Gastroesophageal sphincter (tissue), 4 donors: ENCODE measurements around the gene RELCH. TPM values are rescaled to one million over a fixed set of nuclear protein-coding genes. Genes with fewer than 3 reads are reported as not detected.

Experiments
- ATAC-seq: fragments of 150-250 bp; one replicate; pipeline ENCODE4 v1.9.1; 2016; ENCODE audit warnings: mild to moderate bottlenecking, moderate library complexity
- H3K27ac ChIP-seq, 4 donors: fragments of 200-600 bp; sonication (generic) in 3 of 4; 1 replicate in 3 of 4; 2 replicates in 1 of 4; pipeline ENCODE4 v1.5.1; 2016 to 2019
- H3K27me3 ChIP-seq: fragments of 200-600 bp; sonication (generic); one replicate; pipeline ENCODE4 v1.5.1; 2019
- H3K36me3 ChIP-seq, 2 donors: fragments of 200-600 bp; sonication (generic); one replicate each; pipeline ENCODE4 v1.5.1; 2019; ENCODE audit warnings: control low read depth in 1 of 2
- H3K4me1 ChIP-seq, 3 donors: fragments of 200-600 bp; sonication (generic); 1 replicate in 2 of 3; 2 replicates in 1 of 3; pipeline ENCODE4 v1.5.1; 2016 to 2019; ENCODE audit warnings: control low read depth in 2 of 3
- H3K4me3 ChIP-seq, 2 donors: fragments of 200-600 bp; sonication (generic); one replicate each; pipeline ENCODE4 v1.5.1; 2019; ENCODE audit warnings: mild to moderate bottlenecking in 1 of 2, moderate library complexity in 1 of 2
- H3K9me3 ChIP-seq, 3 donors: fragments of 200-600 bp; sonication (generic); one replicate each; pipeline ENCODE4 v1.5.1; 2017 to 2019; ENCODE audit warnings: control low read depth in 2 of 3
- CTCF ChIP-seq, 4 experiments: fragments of 200-600 bp in 2 of 4; fragments of 450-650 bp in 2 of 4; sonication (generic) in 1 of 4; IDR thresholded peaks; one replicate each; pipeline ENCODE4 v1.5.1; 2017 to 2019; ENCODE audit warnings: antibody characterized with exemption in 4 of 4, mild to moderate bottlenecking in 2 of 4, moderate library complexity in 2 of 4
- EP300 ChIP-seq: sonication (generic); formaldehyde crosslinking; IDR thresholded peaks from one replicate; pipeline ENCODE4 v1.6.1; 2017; ENCODE audit warnings: antibody characterized with exemption, mild to moderate bottlenecking
- POLR2A ChIP-seq, 2 donors: fragments of 450-650 bp; IDR thresholded peaks; one replicate each; pipeline ENCODE4 v1.6.1; 2017; ENCODE audit warnings: antibody characterized with exemption in 2 of 2, mild to moderate bottlenecking in 2 of 2, moderate library complexity in 1 of 2
- POLR2AphosphoS5 ChIP-seq: sonication (generic); formaldehyde crosslinking; IDR thresholded peaks from one replicate; pipeline ENCODE4 v1.6.1; 2017; ENCODE audit warnings: antibody characterized with exemption
- WGBS, 2 donors: methylation state at CpG; one replicate each; pipeline ENCODE4 v1.1.5; 2018; ENCODE audit warnings: low coverage in 1 of 2; 5-methylcytosine and 5-hydroxymethylcytosine counted together
- total RNA-seq, 4 donors: library from RNA; depleted of rRNA; stranded (reverse); fragments of >200 nt; gene quantifications; one replicate each; pipeline ENCODE4 v1.1.0, GENCODE V29; 2016

Gene RELCH
- total RNA-seq, 4 donors from 2014 or later = 20.7 to 30.4 (median 27.4) TPM

DNA sequence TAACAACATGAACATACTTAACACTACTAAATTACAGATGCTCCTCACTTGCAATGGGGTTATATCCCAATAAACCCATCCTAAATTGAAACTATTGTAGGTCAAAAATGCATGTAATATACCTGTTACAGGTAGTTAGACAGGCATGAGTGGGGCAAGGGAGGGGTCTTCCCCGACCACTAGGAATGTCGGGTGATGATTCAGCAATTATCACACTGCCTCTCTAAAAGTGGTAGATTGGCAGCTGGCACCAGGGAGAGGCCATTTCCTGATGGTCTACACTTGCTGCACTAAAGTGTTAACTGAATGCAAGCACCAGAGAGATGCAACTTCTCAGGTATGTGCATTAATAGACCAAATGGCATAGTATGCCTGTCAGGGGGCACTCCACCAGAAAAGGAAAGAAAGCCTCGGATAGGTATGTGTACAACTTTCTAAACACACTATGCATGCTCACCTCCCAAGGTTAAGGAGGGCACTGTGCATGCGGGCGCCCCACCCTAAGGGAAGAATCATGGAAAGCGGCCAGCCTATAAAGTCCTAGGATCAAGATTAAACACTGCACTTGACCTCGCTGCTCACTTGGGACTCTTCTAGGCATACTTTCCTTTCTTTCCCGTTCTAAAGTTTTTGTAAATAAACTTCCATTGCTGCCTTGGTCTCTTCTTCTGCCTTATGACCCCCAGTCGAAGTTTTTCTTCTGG is 35.8 kb upstream of the RELCH start:
- no peak for TF ChIP-seq POLR2AphosphoS5
- TF ChIP-seq EP300 = no peak
- no peak for TF ChIP-seq CTCF (IDR thresholded peaks at IDR 0.05)
- TF ChIP-seq POLR2A (IDR thresholded peaks at IDR 0.05) = no peak
- no peak for ATAC-seq
- no peak overlapping the region for H3K4me3 ChIP-seq
- no peaks in the 10 kb centered on the region for H3K4me1 ChIP-seq
- WGBS, 2 donors = 84 to 90% methylated on average over 7 to 8 of the region's 9 CpGs
- no peaks in the 10 kb centered on the region for H3K9me3 ChIP-seq
- H3K27ac ChIP-seq = no peak overlapping the region
- peaks cover 0 to 39% of the 10 kb centered on the region in 2 donors for H3K36me3 ChIP-seq
- H3K27me3 ChIP-seq = no peaks in the 10 kb centered on the region

GRCh38 chr18:62152844-62153243 is 34.2 kb upstream of the RELCH start:
- Histone ChIP-seq H3K27ac (no peak overlapping the region), H3K4me3 (no peak overlapping the region), H3K4me1 (no peaks in the 10 kb centered on the region), H3K36me3 (peaks cover 0 to 49% of the 10 kb centered on the region in 2 donors), H3K9me3 (no peaks in the 10 kb centered on the region), H3K27me3 (no peaks in the 10 kb centered on the region)
- ATAC-seq = no peak
- no peak for TF ChIP-seq EP300
- 80 to 95% methylated on average over 1 of the region's 1 CpG for WGBS, 2 donors

DNA sequence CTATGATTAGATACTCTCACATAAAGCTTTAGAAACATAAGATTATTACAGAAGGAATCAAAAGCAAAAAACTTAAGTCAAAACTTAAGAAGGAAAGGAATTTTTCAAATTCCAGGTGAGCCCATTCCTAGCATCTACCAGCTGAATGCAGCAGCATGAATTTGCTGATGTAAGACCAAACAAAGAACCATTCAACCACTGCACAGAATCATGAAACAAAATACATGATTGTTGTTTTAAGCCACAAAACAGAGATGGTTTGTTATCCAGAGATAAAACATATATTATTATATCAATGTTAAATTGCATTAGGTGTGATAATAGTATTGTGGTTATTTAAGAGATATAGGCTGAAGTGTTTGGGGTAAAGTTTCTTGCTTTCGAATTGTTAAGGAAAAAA is 29.2 kb upstream of the RELCH start:
- no peak for ATAC-seq
- Histone ChIP-seq H3K4me1 (no peaks in the 10 kb centered on the region), H3K27me3 (no peaks in the 10 kb centered on the region), H3K36me3 (peaks cover 0 to 52% of the 10 kb centered on the region in 2 donors), H3K9me3 (no peaks in the 10 kb centered on the region), H3K4me3 (no peak overlapping the region), H3K27ac (no peak overlapping the region)
- WGBS, 2 donors = 93 to 100% methylated on average over 1 of the region's 1 CpG
- no peak for TF ChIP-seq CTCF (IDR thresholded peaks at IDR 0.05)
- no peak for TF ChIP-seq POLR2AphosphoS5
- TF ChIP-seq EP300 = no peak
- no peak for TF ChIP-seq POLR2A (IDR thresholded peaks at IDR 0.05)

DNA sequence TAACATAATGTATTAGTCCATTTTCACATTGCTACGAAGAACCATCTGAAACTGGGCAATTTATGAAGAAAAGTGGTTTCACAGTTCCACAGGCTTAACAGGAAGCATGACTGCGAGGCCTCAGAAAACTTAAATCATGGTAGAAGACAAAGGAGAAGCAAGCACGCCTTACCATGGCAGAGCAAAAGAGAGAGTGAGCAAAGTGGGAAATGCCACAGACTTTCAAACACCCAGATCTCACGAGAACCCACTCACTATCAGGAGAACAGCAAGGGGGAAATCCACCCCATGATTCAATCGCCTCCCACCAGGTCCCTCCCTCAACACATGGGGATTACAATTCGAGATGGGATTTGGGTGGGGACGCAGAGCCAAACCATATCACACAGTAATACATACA is 22.7 kb upstream of the RELCH start:
- 86 to 97% methylated on average over 4 to 7 of the region's 7 CpGs for WGBS, 2 donors
- H3K9me3 ChIP-seq = no peaks in the 10 kb centered on the region
- ATAC-seq = no peak
- H3K4me3 ChIP-seq = no peak overlapping the region
- peaks cover 0 to 25% of the 10 kb centered on the region in 2 donors for H3K36me3 ChIP-seq
- no peaks in the 10 kb centered on the region for H3K27me3 ChIP-seq
- no peak overlapping the region for H3K27ac ChIP-seq
- TF ChIP-seq POLR2A (IDR thresholded peaks at IDR 0.05) (no peak), POLR2AphosphoS5 (no peak), EP300 (no peak), CTCF (IDR thresholded peaks at IDR 0.05) (no peak)
- H3K4me1 ChIP-seq = no peaks in the 10 kb centered on the region

GRCh38 chr18:62164855-62165487 is 22.1 kb upstream of the RELCH start:
- no peaks in the 10 kb centered on the region for H3K4me1 ChIP-seq
- peaks cover 0 to 18% of the 10 kb centered on the region in 2 donors for H3K36me3 ChIP-seq
- ATAC-seq = no peak
- no peak overlapping the region for H3K27ac ChIP-seq
- WGBS, 2 donors = 48 to 56% methylated on average over 3 to 5 of the region's 5 CpGs
- no peak overlapping the region for H3K4me3 ChIP-seq
- no peaks in the 10 kb centered on the region for H3K9me3 ChIP-seq
- TF ChIP-seq POLR2A (IDR thresholded peaks at IDR 0.05) = no peak
- TF ChIP-seq CTCF (IDR thresholded peaks at IDR 0.05) = no peak
- no peaks in the 10 kb centered on the region for H3K27me3 ChIP-seq
